Glutamatergic neuron (in vitro differentiated cells): ENCODE data around the gene SIRT3. TPM values are rescaled to one million over a fixed set of nuclear protein-coding genes. Genes with fewer than 3 reads are reported as not detected.

Source experiments
- DNase-seq: peaks from one replicate; pipeline ENCODE4 v3.0.0; 2022
- H3K27ac Mint-ChIP-seq: one replicate; pipeline ENCODE4 v1.8.0; 2020; ENCODE audit warnings: mild to moderate bottlenecking, mixed read lengths, inconsistent platforms; ENCODE audit not compliant: unreplicated experiment
- H3K27me3 Mint-ChIP-seq: one replicate; pipeline ENCODE4 v1.8.0; 2020; ENCODE audit warnings: mild to moderate bottlenecking, moderate library complexity, mixed read lengths, inconsistent platforms; ENCODE audit not compliant: unreplicated experiment
- H3K36me3 Mint-ChIP-seq: one replicate; pipeline ENCODE4 v1.8.0; 2020; ENCODE audit warnings: mild to moderate bottlenecking, mixed read lengths, inconsistent platforms; ENCODE audit not compliant: unreplicated experiment
- H3K4me1 Mint-ChIP-seq: one replicate; pipeline ENCODE4 v1.8.0; 2020; ENCODE audit warnings: mild to moderate bottlenecking, low read depth, mixed read lengths, inconsistent platforms; ENCODE audit not compliant: unreplicated experiment
- H3K4me3 Mint-ChIP-seq: one replicate; pipeline ENCODE4 v1.8.0; 2020; ENCODE audit warnings: mild to moderate bottlenecking, mixed read lengths, inconsistent platforms; ENCODE audit not compliant: unreplicated experiment
- H3K9me3 Mint-ChIP-seq: one replicate; pipeline ENCODE4 v1.8.0; 2020; ENCODE audit warnings: mild to moderate bottlenecking, moderate library complexity, mixed read lengths, inconsistent platforms; ENCODE audit not compliant: unreplicated experiment
- total RNA-seq: library from RNA; stranded (reverse); fragmentation: NEBNext Ultra II Directional; extraction: Animal tissue kit (Norgen Biotek cat#: 25700); gene quantifications from one replicate; pipeline ENCODE4 v1.2.1, GENCODE V29; 2021; ENCODE audit not compliant: unreplicated experiment
- TF ChIP-seq, protein P1 (sequence below): fragments of 200-600 bp; sonication (generic); IDR thresholded peaks from one replicate; pipeline ENCODE4 v1.5.0; 2021; ENCODE audit not compliant: partially characterized antibody, unreplicated experiment

The SIRT3 gene
- total RNA-seq, 1 donor from 2014 or later, result 23.6 TPM

DNA sequence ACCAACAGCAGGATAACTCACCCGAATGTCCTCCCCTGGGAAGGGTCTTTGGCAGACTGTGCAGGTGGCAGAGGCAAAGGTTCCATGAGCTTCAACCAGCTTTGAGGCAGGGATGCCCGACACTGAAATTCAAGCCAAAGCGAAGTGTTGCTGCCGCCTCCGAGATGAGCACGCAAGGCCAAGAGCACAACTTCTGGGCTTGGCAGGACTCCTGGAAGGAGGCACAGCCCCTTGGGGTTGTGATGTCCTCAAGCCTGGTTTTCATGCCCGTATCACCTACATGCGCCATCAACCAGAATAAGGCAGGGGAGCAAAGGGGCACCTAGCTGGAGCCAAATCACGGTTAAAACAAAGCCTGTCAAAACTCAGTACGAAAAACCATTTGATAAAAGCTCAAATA, 5.7 kb downstream of the SIRT3 start:
- no peak for DNase-seq
- H3K36me3 Mint-ChIP-seq, result no peaks in the 10 kb centered on the region
- H3K4me1 Mint-ChIP-seq, result peaks cover 5% of the 10 kb centered on the region
- H3K27me3 Mint-ChIP-seq, result peaks cover 5% of the 10 kb centered on the region
- TF ChIP-seq, protein P1, sequence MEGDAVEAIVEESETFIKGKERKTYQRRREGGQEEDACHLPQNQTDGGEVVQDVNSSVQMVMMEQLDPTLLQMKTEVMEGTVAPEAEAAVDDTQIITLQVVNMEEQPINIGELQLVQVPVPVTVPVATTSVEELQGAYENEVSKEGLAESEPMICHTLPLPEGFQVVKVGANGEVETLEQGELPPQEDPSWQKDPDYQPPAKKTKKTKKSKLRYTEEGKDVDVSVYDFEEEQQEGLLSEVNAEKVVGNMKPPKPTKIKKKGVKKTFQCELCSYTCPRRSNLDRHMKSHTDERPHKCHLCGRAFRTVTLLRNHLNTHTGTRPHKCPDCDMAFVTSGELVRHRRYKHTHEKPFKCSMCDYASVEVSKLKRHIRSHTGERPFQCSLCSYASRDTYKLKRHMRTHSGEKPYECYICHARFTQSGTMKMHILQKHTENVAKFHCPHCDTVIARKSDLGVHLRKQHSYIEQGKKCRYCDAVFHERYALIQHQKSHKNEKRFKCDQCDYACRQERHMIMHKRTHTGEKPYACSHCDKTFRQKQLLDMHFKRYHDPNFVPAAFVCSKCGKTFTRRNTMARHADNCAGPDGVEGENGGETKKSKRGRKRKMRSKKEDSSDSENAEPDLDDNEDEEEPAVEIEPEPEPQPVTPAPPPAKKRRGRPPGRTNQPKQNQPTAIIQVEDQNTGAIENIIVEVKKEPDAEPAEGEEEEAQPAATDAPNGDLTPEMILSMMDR, result no peak
- H3K27ac Mint-ChIP-seq, result no peak overlapping the region
- H3K4me3 Mint-ChIP-seq, result no peak overlapping the region
- H3K9me3 Mint-ChIP-seq, result no peaks in the 10 kb centered on the region

DNA sequence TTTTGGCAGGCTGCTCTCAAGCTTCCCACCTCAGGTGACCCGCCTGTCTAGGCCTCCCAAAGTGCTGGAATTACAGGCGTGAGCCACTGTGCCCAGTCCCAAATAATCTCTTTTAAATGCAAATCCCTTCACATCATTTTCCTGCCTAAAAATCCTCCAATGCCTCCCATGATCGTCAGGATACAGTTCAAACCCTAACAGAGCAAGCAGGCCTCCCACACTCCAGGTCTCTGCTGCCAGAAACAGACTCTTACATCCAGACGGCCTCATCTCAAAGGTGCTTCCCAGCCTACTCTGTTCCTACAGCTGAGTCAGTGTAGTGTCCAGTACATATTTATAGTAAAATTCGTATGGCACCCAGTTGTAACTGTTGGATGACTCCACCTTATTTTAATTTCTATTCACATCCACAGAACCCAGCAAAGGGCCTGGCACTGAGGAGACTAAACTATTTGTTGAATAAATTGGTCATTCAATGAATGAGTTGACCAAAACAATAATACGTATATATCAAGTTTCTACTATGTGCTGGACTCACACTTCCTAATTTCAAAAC, 8.2 kb downstream of the SIRT3 start:
- no peak overlapping the region for H3K27ac Mint-ChIP-seq

DNA sequence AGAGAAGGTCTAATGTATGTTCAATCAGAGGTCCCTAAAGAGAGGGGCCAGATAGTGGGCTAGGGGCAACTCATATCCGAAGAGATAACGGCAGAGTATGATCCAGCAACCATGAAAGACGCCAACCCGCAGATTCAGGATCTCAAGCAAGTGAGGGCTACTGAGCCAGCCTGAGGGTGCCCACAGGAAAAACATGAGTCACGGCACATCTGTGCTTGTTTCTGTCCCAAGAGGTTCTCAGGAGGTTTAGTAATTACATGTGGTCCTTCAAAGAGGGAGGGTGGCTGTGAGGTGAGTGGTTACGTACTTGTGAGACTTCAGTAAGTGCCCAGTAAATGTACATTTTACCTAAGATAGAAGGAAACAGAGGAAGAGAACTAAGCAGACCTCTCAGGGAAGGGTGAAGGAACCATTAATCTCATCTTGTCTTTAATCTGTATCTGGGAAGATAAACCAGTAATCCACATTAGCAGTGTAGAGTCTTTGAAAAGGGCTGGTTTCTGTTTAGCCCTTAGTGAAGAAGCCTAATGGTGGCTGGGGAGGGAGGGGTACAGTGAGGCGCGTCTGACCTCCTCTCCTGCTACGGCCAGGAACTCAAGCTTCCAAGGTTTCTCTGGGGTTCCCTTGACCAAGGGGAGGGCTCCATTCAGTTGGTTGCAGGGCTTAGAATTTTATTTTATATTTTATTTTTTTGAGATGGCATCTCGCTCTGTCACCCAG, 10.2 kb downstream of the SIRT3 start:
- Mint-ChIP-seq H3K27me3 (peaks cover 6% of the 10 kb centered on the region), H3K27ac (peak overlapping the region; percentile 66), H3K4me1 (peaks cover 9% of the 10 kb centered on the region), H3K9me3 (peaks cover 4% of the 10 kb centered on the region), H3K36me3 (no peaks in the 10 kb centered on the region), H3K4me3 (peak overlapping the region; percentile 16)
- TF ChIP-seq, protein P1, result no peak
- DNase-seq, result no peak

More for the DNA sequence above, 8.2 kb downstream of the SIRT3 start:
- H3K27me3 Mint-ChIP-seq, result peaks cover 4% of the 10 kb centered on the region
- H3K4me3 Mint-ChIP-seq, result no peak overlapping the region
- no peak for DNase-seq
- TF ChIP-seq, protein P1, result no peak
- peaks cover 9% of the 10 kb centered on the region for H3K4me1 Mint-ChIP-seq
- H3K9me3 Mint-ChIP-seq, result peaks cover 4% of the 10 kb centered on the region
- no peaks in the 10 kb centered on the region for H3K36me3 Mint-ChIP-seq

DNA sequence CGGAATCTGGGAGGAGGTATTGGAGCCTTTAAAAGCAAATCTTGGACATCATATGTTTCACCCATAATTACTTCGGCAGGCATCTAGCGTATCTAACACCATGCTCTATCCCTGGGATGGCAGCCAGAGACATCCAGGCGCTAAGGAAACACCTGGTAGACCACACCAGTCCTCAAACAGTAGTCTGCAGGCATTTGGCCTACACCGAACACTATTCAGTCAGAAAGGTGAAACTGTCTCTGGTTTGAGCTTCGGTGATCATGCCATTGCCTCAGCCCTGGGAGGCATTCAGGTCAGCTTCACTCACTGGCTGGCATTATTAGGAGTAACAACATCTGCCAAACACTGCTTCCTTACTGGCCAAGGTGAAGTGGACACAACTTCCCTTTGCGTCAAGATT, 11.7 kb downstream of the SIRT3 start:
- H3K27ac Mint-ChIP-seq, result no peak overlapping the region
- H3K4me3 Mint-ChIP-seq, result no peak overlapping the region
- H3K9me3 Mint-ChIP-seq, result peaks cover 4% of the 10 kb centered on the region
- H3K36me3 Mint-ChIP-seq, result no peaks in the 10 kb centered on the region
- no peak for DNase-seq
- H3K4me1 Mint-ChIP-seq, result peaks cover 9% of the 10 kb centered on the region
- TF ChIP-seq, protein P1, result no peak
- H3K27me3 Mint-ChIP-seq, result peaks cover 8% of the 10 kb centered on the region

DNA sequence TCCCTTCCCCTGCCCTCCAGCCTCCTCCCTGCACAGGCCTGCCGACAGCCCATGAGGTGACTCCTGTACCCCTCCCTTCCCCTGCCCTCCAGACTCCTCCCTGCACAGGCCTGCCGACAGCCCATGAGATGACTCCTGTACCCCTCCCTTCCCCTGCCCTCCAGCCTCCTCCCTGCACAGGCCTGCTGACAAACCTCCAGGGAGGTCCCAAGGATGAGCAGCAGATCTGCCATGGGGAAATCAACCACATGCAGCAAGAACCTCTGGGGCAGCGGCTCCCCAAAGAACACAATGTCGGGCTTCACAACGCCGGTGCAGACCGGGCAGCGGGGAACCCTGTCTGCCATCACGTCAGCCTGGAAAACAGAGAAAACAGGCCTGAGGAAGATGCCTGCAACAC, 12.3 kb downstream of the SIRT3 start:
- H3K9me3 Mint-ChIP-seq, result peaks cover 4% of the 10 kb centered on the region
- TF ChIP-seq, protein P1, result no peak
- no peak for DNase-seq
- peaks cover 11% of the 10 kb centered on the region for H3K27me3 Mint-ChIP-seq
- no peaks in the 10 kb centered on the region for H3K36me3 Mint-ChIP-seq
- no peak overlapping the region for H3K4me3 Mint-ChIP-seq
- H3K27ac Mint-ChIP-seq, result no peak overlapping the region
- H3K4me1 Mint-ChIP-seq, result peaks cover 9% of the 10 kb centered on the region
